Stomach (tissue), 9 donors: ENCODE results near the gene CLCN3. TPM values are rescaled to one million over a fixed set of nuclear protein-coding genes. Genes with fewer than 3 reads are reported as not detected.

Experiments
- DNase-seq, 2 donors: peaks; one replicate each; pipeline versions ENCODE4 v3.0.0 to v3.0.0-alpha.2; 2013 to 2019
- H3K27ac ChIP-seq, 5 donors: fragments of 200-600 bp in 4 of 5; sonication (generic) in 4 of 5; one replicate each; pipeline ENCODE4 v1.5.1; 2013 to 2019; ENCODE audit warnings: mild to moderate bottlenecking in 1 of 5, moderate library complexity in 1 of 5
- H3K27me3 ChIP-seq, 3 donors: fragments of 200-600 bp; sonication (generic); one replicate each; pipeline ENCODE4 v1.5.1; 2017 to 2019; ENCODE audit warnings: mixed run types in 1 of 3
- H3K36me3 ChIP-seq, 4 donors: fragments of 200-600 bp; sonication (generic); 1 replicate in 3 of 4; 2 replicates in 1 of 4; pipeline ENCODE4 v1.5.1; 2016 to 2019
- H3K4me1 ChIP-seq, 4 donors: fragments of 200-600 bp; sonication (generic); one replicate each; pipeline ENCODE4 v1.5.1; 2016 to 2019
- H3K4me3 ChIP-seq, 4 donors: fragments of 200-600 bp; sonication (generic) in 3 of 4; one replicate each; pipeline ENCODE4 v1.5.1; 2016 to 2019; ENCODE audit warnings: mild to moderate bottlenecking in 1 of 4
- H3K9me3 ChIP-seq, 4 donors: fragments of 200-600 bp; sonication (generic); one replicate each; pipeline ENCODE4 v1.5.1; 2016 to 2019
- CTCF ChIP-seq, 7 experiments: fragments of 450-650 bp in 4 of 7; fragments of 200-600 bp in 3 of 7; sonication (generic) in 3 of 7; IDR thresholded peaks; one replicate each; pipeline ENCODE4 v1.5.1; 2016 to 2019; ENCODE audit warnings: antibody characterized with exemption in 7 of 7, control low read depth in 2 of 7, mild to moderate bottlenecking in 1 of 7
- EP300 ChIP-seq: sonication (generic); formaldehyde crosslinking; IDR thresholded peaks from one replicate; pipeline ENCODE4 v1.6.1; 2017; ENCODE audit warnings: antibody characterized with exemption
- POLR2A ChIP-seq, 4 donors: fragments of 450-650 bp; IDR thresholded peaks; one replicate each; pipeline ENCODE4 v1.6.1; 2016; ENCODE audit warnings: antibody characterized with exemption in 4 of 4, control low read depth in 2 of 4, mild to moderate bottlenecking in 1 of 4, moderate library complexity in 1 of 4
- POLR2AphosphoS5 ChIP-seq, 3 donors: sonication (generic); formaldehyde crosslinking; IDR thresholded peaks; one replicate each; pipeline ENCODE4 v1.6.1; 2016; ENCODE audit warnings: antibody characterized with exemption in 3 of 3
- WGBS, 5 donors: extraction: QIAGEN DNeasy Blood & Tissue Kit in 3 of 5; methylation state at CpG; one replicate each; pipeline versions ENCODE4 v1.1.5 to v1.1.7; 2013 to 2018; 5-methylcytosine and 5-hydroxymethylcytosine counted together
- intact Hi-C: fragments of 100-400 bp; cut with DNase I; formaldehyde crosslinking; loops from one replicate; pipeline ENCODE4 v1.15.1; 2023; ENCODE audit warnings: low total_unique reads
- polyA plus RNA-seq, 3 donors: library from polyadenylated mRNA; stranded (reverse); fragments of 200-250 nt; gene quantifications; one replicate each; pipeline ENCODE4 v1.2.3, GENCODE V29; 2013
- total RNA-seq, 5 donors: library from RNA; depleted of rRNA; stranded (reverse); fragments of >200 nt; gene quantifications; one replicate each; pipeline versions ENCODE4 v1.1.0 to v1.2.3, GENCODE V29; 2014 to 2016
- donor health status: healthy with polysubstance abuse.
- donor health status: Bipolar disorder and iron deficiency.
- donor health status: healthy.

Gene CLCN3
- total and polyA plus RNA-seq, 8 donors = 2.3 to 228 (median 8.9) TPM

DNA sequence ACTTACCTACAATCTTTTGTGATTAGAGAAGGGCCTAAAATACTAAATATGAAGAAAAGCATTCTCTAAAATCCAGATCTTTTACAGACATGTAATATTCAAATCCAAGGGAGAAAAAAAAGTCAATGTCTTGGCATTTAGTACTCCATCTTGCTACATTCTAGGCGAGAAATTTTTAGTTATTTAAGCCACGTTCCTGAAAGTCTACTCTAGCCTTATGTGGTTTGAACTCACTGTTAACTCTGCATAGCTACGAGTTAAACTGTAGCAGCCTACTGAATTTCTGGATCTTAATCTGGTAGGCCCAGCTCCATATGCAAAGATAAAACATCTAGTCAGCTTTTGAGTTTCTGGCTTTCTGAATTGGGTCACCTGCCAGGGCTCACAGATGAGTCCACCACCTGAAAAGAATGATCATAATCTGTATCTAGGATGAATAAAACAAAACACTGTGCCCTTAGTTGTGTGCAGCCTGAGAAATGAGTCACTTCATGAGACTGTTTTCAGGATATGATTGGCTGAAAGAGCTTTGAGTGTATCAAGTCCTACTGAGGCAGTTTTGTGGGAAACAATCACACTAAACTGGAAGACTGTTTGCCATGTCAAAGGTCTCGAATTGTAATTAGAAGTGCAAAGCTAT lies 4.8 kb upstream of the CLCN3 start:
- Histone ChIP-seq H3K9me3 (no peaks in the 10 kb centered on the region), H3K4me3 (no peak overlapping the region), H3K36me3 (no peaks in the 10 kb centered on the region), H3K27me3 (no peaks in the 10 kb centered on the region), H3K4me1 (peaks cover 10 to 35% (median 26%) of the 10 kb centered on the region in 4 donors), H3K27ac (no peak overlapping the region)
- no peak for TF ChIP-seq POLR2A (IDR thresholded peaks at IDR 0.05)
- no peak for TF ChIP-seq POLR2AphosphoS5 (IDR thresholded peaks at IDR 0.05)
- TF ChIP-seq CTCF (IDR thresholded peaks at IDR 0.05) = no peak
- TF ChIP-seq EP300 = no peak
- no peak for DNase-seq
- 58 to 78% (median 59%) methylated on average over 4 of the region's 4 CpGs for WGBS, 5 donors
- intact Hi-C loops = no loop called here

GRCh38 chr4:169616846-169617245 lies 3.5 kb upstream of the CLCN3 start:
- TF ChIP-seq POLR2AphosphoS5 (IDR thresholded peaks at IDR 0.05) (no peak), POLR2A (IDR thresholded peaks at IDR 0.05) (no peak), EP300 (no peak), CTCF (IDR thresholded peaks at IDR 0.05) (no peak)
- intact Hi-C loops = no loop called here
- Histone ChIP-seq H3K4me1 (peaks cover 5 to 32% (median 20%) of the 10 kb centered on the region in 4 donors), H3K9me3 (no peaks in the 10 kb centered on the region), H3K27me3 (no peaks in the 10 kb centered on the region), H3K4me3 (no peak overlapping the region), H3K27ac (no peak overlapping the region), H3K36me3 (no peaks in the 10 kb centered on the region)
- DNase-seq = no peak

DNA sequence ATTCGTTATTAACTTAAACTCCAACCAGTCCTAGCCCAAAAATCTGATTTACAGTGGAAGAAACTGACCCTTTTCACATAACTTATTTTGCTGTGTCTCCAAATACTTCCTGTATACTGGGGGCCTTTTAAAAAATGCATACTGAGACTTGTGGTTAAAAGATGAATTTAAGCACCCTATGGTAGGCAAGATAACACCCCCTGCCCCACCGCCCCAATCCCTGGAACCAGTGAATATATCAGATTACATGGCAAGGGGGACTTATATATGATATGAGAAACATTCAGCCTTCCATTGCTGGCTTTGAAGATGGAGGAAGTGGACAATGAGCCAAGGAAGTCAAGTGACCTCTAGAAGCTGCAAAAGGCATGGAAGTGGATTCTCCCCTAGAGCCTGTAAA lies 3.1 kb upstream of the CLCN3 start:
- peaks cover 5 to 35% (median 22%) of the 10 kb centered on the region in 4 donors for H3K4me1 ChIP-seq
- H3K27me3 ChIP-seq = no peaks in the 10 kb centered on the region
- WGBS, 5 donors = 74 to 91% (median 84%) methylated on average over 2 of the region's 2 CpGs
- no peak overlapping the region for H3K4me3 ChIP-seq
- no peaks in the 10 kb centered on the region for H3K36me3 ChIP-seq
- H3K9me3 ChIP-seq = no peaks in the 10 kb centered on the region
- no peak for DNase-seq
- no peak for TF ChIP-seq EP300
- no peak for TF ChIP-seq POLR2AphosphoS5 (IDR thresholded peaks at IDR 0.05)
- TF ChIP-seq CTCF (IDR thresholded peaks at IDR 0.05) = no peak
- no peak for TF ChIP-seq POLR2A (IDR thresholded peaks at IDR 0.05)
- H3K27ac ChIP-seq = no peak overlapping the region
- intact Hi-C loops = no loop called here

GRCh38 chr4:169618286-169618685 lies 2.1 kb upstream of the CLCN3 start:
- Histone ChIP-seq H3K36me3 (no peaks in the 10 kb centered on the region), H3K9me3 (no peaks in the 10 kb centered on the region), H3K27me3 (no peaks in the 10 kb centered on the region), H3K4me1 (peaks cover 3 to 38% (median 24%) of the 10 kb centered on the region in 4 donors), H3K27ac (no peak overlapping the region), H3K4me3 (no peak overlapping the region)
- TF ChIP-seq POLR2AphosphoS5 (IDR thresholded peaks at IDR 0.05) = no peak
- no peak for TF ChIP-seq EP300
- TF ChIP-seq POLR2A (IDR thresholded peaks at IDR 0.05) = no peak
- no peak for TF ChIP-seq CTCF (IDR thresholded peaks at IDR 0.05)
- DNase-seq = no peak
- WGBS, 5 donors = 49 to 61% (median 54%) methylated on average over 3 of the region's 3 CpGs
- intact Hi-C loops = no loop called here
